ENCODE results near the gene STOML1.

Gene STOML1

GRCh38 chr15:73991726-73992593 is at the start of gene STOML1:
Gene STOML1, minus strand, starts transcription at chr15:73992295. Its CDS starts 72 bp downstream, at chr15:73992223.
- peak; percentile 97 for DNase-seq

- DNase-seq: no peak
Measured at GRCh38 chr15:74041311-74041756, 49.2 kb upstream of the STOML1 start.

DNA sequence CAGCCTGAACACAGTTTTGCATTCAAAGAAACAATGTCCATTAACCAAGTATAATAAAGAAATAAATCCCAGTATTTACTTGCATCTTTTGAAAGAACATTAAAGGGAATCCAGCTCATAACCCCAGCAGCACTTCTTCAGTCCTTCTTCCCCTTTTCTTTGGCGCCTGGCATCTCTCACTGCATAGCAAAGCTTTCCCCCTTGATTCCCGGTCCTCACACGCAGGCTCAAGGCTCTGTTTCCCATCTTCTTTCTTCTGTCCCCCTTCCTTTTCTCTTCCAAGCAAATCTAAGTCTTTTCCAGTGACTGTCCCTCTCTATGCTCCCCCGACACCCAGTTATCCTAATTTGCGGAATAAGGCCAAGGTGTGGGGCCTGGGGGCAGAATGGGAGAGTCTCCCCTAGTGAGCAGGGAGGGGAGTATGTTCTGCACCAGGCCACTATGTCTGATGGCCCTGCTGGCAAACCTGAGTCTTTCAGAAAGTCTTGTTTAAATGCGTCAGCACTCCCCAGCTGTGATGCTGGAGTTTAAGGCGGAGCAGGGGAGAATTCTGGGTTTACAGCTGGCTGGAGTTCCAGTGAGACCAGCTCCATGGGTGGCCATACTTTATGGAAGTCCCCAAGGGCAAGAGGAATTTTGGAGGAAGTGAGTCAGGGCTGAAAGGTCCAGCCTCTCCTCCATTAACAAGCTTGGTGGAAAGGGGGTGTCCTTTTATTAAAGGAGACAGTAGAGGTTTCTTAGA is 48.2 kb upstream of the STOML1 start:
- no peak for DNase-seq

GRCh38 chr15:74039656-74040010 is 47.5 kb upstream of the STOML1 start:
- no peak for DNase-seq

DNA sequence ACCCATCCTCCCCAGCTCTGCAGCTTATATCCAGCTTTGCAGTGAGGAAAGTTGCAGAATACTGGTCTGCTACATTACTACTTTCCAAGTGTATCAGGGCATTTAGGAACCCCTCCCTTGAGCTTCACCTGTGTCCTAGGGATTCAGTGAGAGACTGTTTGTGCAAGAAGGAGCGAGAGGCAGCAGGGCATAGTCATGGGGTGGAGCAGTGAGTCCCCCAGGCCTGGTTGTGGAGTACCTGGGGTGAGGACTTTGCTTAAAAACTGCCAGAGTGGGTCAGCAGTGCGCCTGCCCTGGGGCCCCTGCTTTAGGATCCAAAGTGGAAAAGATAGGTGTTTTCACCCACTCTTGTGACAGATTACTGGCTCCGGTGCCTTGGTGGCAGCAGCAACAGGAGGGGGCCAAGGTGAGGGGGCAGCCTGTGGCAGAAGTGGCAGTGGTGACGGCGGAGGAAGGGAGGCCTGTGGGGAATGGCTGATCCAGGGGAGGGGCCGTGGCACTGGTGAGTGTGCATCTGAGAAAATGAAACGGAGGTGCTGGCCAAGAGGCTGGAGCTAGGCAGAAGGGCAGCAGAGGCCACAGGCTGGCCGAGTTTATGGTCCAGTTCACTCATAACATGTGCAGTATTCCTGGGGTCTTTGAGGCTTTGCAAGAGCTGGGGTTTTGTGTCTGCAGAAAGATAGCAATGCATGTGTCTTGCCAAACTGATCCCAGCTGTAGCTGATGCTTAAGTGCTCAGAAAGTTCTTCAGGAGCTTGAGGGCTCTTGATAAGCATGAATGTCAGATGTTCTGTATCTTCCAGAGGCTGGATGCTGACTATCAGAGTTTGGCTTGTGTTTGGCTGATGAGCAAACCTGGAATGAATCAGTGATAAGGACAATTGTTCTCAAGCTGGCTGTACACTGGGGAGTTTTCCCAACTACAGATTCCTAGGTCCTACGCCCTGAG is 46.9 kb upstream of the STOML1 start:
- DNase-seq: no peak

DNA sequence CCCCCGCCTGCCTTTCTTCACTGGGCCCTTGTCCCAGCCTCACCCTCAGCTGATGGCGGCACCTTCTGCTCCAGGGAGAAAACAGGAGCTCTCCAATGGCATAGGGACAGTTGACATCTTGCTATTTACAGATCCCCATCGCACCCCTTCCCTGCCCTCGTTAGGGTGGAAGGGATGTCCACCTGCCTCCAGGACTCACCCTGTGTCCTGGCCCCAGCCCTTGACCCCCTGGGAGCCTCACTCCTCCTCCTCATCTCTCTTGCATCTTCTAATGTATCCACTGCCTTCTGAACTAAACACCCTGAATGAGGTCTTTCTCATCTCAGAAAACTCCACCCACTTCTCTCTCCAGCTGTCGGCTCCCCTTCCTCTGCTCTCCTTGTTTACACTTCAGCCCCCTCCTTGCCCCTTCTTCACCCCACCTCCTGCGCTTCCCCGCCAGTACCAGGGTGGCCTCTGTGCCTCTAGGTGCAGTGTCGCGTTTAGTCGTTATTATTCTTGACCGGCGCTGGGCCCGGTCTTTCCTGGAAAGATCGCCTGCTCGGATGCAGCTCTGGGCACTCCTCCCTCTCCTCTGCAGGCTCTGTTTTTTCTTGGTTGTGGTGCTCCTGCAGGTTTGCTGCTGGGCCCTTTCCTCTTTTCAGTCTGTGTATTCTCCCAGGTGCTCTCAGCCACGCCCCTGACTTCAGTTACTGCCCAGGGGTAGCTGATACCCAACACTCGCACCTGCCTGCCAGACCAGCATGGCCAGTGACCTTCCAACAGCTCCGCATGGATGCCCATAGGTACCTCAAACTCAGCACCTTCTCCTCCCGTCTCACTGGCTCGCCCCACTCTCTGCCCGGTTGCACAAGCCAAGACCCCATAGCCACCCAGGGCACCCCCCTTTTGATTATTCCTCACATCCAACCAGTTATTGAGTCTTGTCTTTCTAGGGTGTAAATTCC is 45.3 kb upstream of the STOML1 start:
- no peak for DNase-seq

DNA sequence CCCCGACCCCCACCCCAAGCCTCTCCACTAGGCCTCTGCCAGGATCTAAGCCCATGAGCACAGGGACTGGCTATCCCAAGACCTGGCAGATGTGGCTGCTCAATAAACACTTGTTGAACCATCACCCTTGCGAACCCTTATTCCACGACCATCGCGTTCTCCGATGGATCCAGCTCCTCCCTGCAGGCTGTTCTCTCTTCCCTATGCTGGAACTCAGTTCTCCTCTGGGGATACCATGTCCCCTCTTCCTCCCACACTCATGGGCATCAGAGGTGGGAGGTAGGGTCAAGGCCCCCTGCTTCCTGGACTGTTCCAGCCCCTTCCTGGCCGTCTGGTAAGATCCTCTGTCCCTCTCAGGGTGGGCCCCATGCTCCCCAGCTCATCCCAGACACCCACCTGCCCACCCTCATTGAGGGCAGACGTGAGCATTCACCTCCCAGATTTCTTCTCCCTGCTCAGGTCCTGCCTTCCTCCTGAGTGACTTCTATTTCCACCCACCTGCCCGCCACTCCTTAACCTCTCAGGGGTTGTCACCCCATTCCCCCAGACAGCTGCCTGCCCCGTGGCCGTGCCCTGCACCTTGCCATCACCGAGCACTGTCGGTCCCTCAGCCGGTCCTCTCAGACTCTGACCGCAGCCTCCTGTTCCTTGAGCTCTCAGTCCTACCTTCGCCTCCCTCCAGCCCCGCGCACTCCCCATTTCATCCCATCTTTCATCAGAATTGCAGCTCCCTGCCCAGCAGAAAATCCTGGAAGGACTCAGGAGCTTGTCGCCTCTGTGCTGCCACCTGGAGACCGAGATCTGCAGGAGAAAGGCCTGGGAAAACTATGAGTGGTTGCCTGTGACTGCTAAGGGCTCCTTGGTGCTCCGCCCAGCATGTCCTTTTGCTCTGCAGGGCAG is 44.4 kb upstream of the STOML1 start:
- DNase-seq: no peak

- no peak for DNase-seq
Measured at GRCh38 chr15:74035121-74036017, 43.3 kb upstream of the STOML1 start.

GRCh38 chr15:74034206-74034755 is 42.2 kb upstream of the STOML1 start:
- no peak for DNase-seq

- no peak for DNase-seq
Measured at GRCh38 chr15:74032606-74033561, 40.8 kb upstream of the STOML1 start.

DNA sequence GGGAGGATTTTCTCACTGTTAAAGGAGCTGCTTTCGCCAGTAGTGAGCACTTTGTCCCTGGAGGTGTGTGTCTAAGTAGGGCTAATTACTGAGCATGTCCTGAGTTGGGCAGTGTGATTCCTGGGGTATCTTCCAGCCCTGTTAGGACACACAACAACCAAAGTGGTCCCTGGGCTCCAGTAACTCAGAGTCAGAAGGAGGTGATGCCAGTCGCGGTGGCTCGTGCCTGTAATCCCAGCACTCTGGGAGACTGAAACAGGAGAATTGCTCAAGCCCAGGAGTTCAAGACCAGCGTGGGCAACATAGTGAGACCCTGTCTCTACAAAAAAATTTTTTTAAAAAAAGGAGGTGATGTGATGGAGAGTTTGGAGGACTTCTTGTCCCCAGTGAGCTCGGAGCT is 40.0 kb upstream of the STOML1 start:
- DNase-seq: no peak

GRCh38 chr15:74028646-74029045 is 36.6 kb upstream of the STOML1 start:
- DNase-seq: no peak

- DNase-seq: no peak
Measured at GRCh38 chr15:74027688-74028087, 35.6 kb upstream of the STOML1 start.

- no peak for DNase-seq
Measured at GRCh38 chr15:74025436-74025835, 33.3 kb upstream of the STOML1 start.

- no peak for DNase-seq
Measured at GRCh38 chr15:74024687-74025086, 32.6 kb upstream of the STOML1 start.

DNA sequence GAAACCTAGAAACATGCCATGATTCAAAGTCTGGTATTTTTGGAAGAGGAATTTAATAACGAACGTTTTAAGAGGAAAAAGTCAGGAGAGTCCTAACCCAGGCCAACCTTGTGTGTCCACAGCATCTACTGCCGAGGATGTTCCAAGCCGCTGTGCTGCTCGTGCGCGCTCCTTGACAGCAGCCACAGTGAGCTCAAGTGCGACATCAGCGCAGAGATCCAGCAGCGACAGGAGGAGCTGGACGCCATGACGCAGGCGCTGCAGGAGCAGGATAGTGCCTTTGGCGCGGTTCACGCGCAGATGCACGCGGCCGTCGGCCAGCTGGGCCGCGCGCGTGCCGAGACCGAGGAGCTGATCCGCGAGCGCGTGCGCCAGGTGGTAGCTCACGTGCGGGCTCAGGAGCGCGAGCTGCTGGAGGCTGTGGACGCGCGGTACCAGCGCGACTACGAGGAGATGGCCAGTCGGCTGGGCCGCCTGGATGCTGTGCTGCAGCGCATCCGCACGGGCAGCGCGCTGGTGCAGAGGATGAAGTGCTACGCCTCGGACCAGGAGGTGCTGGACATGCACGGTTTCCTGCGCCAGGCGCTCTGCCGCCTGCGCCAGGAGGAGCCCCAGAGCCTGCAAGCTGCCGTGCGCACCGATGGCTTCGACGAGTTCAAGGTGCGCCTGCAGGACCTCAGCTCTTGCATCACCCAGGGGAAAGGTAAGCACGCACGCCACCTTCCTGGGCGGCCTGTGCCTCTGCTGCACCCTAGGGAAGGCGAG is 30.8 kb upstream of the STOML1 start:
- DNase-seq: no peak

GRCh38 chr15:74019734-74020133 is 27.6 kb upstream of the STOML1 start:
- DNase-seq: no peak
